AG09319 (cell line): ENCODE data around the gene PPP1R10.

Experiments
- DNase-seq: peaks from one replicate; pipeline ENCODE4 v3.0.0-alpha.2; 2010; ENCODE audit warnings: low read depth; ENCODE audit errors: extremely low read depth
- TF ChIP-seq, protein P1 (sequence below): IDR thresholded peaks from 2 replicates; pipeline ENCODE4 v1.5.1; 2011; ENCODE audit warnings: low read depth, mild to moderate bottlenecking, inconsistent platforms, low read length, moderate library complexity

Gene PPP1R10

DNA sequence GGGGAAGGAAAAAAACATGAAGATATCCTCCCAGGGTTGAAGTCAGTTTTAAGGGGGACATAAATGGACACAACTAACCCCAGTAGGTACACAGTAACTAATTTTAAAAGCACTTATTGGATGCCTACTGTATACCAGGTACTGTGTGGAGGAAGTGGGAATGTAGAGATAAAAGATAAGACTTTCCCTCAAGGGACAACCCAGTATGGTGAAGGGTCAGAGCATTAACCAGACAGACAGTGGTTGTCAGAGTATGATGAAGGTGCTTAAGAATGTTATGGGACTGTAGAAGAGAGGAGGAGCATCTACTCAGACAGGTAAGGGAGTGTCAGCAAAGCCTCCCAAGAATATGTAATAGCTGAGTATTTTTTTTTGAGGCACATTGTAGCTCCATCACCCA, 44.9 kb downstream of the PPP1R10 start:
- DNase-seq, result no peak
- TF ChIP-seq, protein P1, sequence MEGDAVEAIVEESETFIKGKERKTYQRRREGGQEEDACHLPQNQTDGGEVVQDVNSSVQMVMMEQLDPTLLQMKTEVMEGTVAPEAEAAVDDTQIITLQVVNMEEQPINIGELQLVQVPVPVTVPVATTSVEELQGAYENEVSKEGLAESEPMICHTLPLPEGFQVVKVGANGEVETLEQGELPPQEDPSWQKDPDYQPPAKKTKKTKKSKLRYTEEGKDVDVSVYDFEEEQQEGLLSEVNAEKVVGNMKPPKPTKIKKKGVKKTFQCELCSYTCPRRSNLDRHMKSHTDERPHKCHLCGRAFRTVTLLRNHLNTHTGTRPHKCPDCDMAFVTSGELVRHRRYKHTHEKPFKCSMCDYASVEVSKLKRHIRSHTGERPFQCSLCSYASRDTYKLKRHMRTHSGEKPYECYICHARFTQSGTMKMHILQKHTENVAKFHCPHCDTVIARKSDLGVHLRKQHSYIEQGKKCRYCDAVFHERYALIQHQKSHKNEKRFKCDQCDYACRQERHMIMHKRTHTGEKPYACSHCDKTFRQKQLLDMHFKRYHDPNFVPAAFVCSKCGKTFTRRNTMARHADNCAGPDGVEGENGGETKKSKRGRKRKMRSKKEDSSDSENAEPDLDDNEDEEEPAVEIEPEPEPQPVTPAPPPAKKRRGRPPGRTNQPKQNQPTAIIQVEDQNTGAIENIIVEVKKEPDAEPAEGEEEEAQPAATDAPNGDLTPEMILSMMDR, result no peak

DNA sequence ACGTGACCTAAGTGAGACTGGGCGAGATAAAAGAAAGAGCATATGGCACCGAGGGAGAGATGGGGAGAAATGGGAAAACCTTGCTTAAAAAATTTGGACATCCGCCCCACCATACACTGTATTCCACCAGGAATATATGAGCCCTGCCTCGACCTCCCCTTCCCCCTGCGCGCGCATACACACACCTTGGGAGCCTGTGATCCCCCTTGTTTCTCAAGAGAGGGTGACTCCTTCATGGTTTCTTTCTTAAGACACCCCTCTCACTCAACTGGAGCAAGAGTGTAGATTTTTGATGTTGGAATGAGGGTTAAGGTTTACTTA, 45.3 kb downstream of the PPP1R10 start:
- TF ChIP-seq, protein P1, result no peak
- no peak for DNase-seq

DNA sequence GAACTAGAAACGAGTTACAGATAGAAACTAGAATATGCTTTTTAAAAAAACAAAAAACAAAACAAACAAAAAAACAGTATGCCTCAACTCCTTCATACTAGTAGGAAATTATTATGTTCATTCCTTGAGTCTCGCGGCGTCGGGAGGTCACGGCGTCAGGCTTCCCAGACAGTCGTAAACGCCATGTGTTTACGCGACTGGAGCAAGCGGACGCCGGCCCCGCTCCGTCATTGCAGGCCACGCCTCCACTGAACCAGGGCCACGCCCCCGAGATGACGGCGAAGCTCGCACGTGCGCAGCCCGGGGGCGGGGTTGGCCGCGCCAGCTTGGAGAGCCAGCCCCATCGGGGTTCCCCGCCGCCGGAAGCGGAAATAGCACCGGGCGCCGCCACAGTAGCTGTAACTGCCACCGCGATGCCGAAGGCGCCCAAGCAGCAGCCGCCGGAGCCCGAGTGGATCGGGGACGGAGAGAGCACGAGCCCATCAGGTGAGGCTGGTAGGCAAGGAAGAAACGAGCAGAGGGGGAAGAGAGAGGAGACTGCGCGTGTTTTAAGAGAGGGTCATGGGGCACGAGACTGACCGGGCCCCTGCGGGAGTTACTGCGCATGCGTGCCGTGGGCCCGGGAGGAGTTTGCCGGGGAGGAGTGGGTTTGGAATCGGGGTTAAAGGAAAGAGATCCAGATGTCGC, 45.8 kb downstream of the PPP1R10 start, which contains the start of gene ABCF1:
TSS of gene ABCF1 (plus strand) at position 368 of the 687 bp plus-strand sequence. CDS start at position 414, 46 bp downstream.
- TF ChIP-seq, protein P1, result no peak
- peak; percentile 91 for DNase-seq

DNA sequence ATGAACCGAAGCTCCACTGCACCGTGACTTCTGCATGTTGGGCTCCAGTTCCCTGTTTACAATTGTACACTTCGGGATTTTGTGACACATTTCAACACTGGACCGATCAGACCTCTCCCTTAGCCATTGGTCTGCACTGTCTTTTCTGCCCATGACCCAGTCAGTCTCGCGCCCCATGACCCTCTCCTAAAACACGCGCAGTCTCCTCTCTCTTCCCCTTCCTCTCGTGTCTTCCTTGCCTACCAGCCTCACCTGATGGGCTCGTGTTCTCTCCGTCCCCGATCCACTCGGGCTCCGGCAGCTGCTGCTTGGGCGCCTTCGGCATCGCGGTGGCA, 46.3 kb downstream of the PPP1R10 start:
- no peak for DNase-seq
- TF ChIP-seq, protein P1, result no peak

DNA sequence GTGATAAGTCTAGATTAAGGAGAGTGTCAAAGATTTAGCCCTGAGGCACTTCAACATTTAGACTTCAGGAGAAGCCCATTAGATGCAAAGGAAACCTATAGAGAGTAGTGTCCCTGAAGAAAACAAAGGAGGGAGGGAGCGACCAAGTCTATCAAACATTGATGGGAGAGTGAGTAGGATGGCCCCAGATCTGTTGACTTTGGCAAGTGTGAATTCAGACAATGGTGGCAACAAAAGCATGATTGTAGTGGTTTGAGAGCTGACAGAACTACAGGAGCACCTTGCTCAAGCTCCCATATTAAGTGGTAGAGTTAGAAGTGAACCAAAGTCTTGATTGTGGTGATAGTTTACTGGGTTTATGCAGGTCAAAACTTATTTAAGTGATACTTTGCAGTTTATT, 46.8 kb downstream of the PPP1R10 start:
- DNase-seq, result no peak
- TF ChIP-seq, protein P1, result no peak

DNA sequence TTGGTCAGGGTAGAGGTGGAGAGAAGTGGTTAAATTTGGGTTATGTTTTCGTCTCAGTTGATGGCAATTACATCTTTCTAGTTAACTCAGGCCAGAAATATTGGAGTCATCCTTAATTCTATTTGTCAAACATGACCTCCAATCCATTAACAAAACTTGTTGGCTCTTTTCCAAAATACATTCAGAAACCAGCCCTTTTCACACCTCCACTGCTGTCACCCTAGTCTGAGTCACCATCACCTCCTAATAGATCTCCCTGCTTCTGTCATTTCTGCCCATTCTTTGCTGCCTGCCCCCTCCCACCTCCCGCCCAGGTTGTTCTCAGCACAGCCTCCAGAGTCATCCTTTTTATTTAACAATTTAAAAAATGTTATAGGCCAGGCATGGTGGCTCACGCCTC, 48.8 kb downstream of the PPP1R10 start:
- TF ChIP-seq, protein P1, result no peak
- DNase-seq, result no peak

DNA sequence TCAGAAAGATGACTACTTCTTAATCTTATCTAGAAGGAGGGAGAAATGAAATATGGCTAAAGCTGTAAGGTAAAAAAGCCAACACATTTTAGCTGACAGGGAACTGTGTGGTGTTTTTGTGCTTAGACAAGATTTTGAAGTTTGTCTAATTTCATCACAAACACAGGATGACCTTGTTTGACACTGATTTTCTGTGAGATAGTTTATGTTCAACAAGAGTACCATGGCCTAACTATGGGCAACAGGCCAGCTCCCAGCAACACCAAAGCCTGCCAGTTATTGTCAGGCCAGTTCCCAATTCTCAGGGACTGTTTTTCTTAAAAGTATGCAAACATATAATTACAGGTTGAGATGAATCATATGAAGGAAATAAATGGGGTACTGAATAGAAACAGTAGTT, 51.3 kb downstream of the PPP1R10 start:
- no peak for DNase-seq
- TF ChIP-seq, protein P1, result no peak
